HG02973 (cell line): ENCODE measurements around the gene KIF21B.

Source experiments
- ATAC-seq: cut with Tn5 transposase; IDR thresholded peaks from one replicate; pipeline ENCODE4 v1.9.1; 2021; ENCODE audit warnings: moderate library complexity; ENCODE audit not compliant: unreplicated experiment

KIF21B gene

DNA sequence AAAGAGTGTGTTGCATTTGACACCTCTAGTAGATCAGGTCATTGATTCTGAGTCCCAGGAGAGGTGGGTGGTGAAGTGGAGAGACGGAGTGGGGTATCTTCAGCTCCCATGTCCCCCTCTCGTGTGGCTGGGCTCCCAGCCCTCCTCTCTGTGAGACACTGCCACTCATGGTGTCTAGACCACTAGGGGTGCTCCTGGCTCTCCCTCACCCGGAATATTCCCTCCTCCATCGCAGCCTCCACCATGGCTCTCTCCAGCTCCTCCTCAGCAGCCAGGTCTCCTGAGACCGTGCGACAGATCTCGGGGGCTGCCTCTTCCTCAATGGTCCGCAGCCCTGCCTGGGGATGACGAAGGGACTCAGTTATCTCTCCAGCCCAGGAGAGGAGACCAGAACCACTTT, 20.6 kb upstream of the KIF21B start:
- no peak for ATAC-seq

DNA sequence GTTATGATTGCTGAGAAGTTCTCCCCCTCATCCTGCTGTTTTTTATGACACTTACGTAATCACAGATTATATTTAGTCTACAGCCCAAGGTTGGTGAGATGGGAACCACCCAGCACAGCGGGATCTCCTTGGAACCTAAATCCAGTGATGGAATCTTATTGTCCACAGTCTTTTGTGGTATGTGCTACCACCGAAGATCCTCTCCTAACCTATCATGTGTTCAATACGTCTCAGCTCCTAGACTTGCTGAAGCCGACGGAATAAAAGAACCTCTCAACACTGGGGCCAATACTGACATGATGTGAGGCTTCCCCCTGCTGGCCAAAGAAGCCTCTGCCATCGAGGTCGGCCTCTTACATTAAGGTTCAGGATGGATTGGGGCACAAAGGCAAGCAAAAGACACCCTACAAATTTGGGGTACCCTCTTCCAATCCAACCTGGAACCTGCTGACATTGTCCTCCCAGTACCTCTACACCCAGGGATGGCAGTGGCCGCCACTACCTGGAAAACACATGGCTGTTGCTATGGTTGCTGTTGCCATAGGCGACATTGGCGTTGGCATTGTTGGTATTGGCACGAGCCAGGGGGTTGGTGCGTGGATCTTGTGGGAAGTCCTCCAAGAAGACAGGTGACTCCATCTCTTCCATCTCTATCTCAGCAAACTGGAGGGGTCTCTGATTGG, 19.4 kb upstream of the KIF21B start:
- ATAC-seq = no peak

DNA sequence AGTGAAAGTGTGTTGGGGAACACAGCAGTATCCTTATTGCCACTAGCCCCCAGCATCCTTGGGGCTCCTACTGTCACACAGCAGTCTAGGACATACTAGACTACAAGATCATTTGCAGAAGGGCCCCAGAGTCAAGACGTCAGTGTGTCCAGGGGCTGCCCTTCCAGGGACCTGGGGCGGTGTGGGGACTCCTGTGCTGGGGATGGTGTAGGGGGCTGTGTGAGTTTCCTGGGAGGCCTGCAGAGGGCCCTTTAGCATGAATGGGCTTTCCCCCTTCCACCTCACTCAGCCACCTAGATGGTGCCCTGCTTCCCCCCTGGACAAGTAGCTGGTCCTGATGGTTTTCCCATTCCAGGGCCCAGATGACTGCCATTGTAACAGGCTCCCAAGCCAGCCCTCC, 17.5 kb upstream of the KIF21B start:
- ATAC-seq = no peak

DNA sequence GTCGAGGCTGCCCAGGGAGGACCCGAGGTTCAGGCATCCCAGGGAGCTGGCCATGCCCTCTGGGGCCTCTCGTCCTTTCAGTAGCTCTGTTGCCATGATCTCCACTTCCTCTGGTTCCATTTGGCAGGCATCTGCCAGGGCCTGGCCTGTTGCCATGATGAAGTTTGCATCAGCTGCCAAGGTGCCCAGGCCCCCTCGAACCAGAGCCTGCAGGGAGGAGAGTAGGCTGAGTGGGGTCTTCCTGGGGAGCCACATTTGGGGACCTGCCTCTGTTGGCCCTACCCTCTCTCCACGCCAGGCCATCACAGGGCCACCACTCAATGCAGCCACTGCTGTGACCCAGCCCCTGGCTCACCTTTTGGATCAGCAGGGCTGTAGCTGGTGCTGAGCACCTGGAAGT, 16.4 kb upstream of the KIF21B start:
- no peak for ATAC-seq

DNA sequence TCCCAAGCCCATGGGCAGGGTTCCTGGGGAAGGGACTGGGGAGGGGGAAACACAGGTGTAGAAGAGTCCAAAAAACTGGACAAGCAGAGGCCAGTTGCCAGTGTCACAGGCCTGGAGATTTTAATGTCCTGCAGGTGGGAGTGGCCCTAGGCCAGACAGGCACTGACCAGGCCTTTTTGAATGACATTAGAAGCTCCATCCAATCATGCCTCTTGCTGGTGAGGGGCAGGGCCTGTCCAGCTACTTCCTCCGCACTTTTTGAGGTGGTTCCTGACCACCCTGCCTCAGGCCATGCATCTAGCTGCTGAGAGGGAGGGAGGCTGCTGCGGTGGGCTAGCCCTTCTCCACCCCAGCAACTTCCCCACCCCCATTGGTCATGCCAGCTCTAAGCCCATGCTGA, 15.9 kb upstream of the KIF21B start:
- no peak for ATAC-seq

DNA sequence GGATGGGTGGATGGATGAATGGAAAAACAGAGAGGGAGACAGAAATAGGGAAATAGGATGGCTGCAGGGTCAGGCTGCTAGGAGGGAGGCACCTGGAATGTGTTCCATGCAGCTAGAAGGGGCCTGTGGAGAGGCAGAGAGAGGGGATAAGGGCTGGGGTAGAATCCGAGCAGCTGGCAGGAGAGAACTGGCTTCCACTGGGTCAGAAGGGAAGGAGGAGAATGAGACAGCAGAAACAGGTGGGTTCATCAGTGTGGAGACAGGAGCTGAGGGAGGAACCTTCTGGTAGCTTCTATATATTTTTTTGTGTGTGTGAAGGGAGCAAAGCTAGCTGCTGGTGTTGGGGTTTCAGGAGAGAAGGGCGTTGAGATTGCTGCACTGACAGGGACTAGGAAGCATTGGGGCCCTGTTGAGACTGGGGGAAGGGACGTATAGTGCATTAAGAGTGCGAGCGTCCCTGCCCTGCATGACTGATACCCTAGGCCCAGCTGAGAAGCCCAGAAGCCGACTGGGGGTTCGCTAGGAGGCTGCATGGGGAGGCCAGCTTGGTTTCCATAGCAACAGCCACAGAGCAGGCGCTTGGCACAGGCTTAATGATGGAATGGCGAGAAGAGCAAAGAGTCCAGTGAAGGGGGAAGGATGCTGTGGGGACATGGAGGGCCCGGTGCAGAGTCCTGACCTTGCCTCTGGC, 14.8 kb upstream of the KIF21B start:
- ATAC-seq = no peak

DNA sequence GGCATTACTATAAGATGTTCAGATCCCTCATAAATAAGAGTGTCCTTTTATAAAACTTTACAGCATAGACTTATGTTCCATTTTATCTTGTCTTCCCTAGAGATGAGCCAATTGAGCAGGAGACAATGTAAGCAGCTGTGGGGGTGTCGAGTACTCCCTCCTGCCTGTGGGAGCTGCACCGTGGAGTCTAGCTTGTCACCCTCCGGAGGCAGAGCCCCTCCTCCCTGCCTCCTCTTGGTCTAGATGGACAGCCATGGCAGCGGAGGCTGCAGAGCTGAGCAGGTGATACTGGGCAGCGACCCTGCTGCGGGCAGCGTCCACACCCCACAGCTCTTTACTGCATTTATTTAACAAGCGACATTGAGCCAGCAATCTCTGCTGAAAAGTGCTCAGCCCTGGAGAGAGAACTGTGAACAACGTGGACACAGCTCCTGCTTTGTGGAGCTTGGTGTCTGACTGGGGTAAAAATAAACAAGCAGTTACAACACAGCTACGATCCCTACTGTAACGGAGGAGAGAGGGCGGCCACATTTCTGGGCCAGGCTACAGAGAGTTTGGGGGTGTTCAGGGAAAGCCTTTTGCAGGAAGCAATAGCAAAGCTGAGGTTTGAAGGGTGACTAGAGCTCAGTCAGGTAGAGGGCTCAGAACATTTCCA, 12.8 kb upstream of the KIF21B start:
- no peak for ATAC-seq

DNA sequence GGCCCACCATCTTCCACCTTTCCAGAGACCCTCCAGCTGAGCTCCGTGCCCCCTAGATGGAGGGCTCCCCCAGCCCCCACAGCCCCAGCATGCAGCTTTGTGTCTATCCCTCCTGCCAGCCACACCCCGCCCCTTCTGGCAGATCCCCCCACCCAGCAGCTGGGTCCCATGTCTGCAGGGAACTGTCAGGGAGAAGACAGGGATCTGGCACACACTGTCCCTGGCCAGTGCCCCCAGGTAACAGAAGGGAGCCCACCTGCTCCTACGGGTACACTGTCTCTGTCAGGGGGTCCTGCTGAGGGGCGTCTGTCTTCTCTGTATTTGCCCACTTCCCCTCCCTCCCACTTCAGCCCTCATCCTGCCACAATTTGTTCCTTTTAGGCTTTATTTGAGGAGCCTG, 11.2 kb upstream of the KIF21B start:
- ATAC-seq = no peak

DNA sequence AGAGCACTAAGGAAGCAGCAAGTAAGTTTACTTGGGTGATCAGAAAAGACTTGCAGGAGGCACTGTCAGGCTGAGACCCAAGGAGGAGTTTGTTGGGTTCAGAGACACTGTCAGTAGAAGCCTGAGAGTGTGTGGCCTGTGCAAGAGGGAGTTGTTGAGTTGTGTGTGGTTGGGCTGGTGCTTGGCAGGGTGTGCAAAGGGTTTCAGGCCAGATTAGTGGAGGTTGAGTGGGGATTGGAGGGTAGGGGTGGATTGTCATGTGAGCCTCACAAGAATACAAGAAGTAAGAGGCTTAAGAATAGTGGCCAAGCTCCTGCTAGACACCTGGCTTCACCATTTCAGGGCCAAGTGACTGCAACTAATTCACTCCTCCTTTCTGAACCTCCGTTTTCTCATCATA, 8.9 kb upstream of the KIF21B start:
- ATAC-seq = no peak

DNA sequence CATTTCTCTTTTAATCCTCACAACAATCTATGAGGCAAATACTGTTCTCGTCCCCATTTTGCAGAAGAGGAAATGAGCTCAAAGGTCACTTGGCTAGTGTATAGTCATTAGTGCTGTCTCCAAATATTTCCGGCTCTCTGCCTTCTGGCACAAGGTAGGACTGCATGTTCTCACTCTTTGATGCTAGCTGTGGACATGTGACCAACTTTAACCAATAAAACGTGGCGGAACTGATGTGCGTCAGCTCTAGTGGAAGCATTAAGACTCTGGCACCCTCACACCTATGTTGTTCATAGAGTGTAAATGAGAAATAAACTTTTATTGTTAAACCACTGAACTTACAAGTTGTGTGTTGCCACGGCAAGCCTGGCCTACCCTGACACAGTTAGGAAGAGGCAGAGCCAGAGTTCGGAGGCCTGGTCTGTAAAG, 5.0 kb upstream of the KIF21B start:
- no peak for ATAC-seq

DNA sequence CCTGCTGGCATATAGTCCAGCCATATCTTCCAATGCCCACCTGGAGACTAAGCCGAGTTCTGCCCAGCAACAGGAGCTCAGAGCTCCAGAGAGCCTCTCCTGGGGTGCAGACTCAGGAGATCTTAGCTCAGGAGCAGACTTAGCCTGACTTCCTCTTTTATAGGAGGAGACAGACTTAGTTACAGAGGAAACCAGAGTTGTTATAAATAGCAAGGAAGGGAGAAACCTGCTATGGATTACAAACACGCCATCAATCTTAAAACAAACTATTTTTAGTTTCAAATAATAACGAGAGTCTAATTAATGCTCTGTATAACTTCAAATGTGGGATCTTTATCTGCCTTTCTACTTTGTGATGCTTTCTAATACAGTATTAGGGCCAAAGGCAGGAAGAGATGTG, 3.3 kb upstream of the KIF21B start:
- no peak for ATAC-seq

DNA sequence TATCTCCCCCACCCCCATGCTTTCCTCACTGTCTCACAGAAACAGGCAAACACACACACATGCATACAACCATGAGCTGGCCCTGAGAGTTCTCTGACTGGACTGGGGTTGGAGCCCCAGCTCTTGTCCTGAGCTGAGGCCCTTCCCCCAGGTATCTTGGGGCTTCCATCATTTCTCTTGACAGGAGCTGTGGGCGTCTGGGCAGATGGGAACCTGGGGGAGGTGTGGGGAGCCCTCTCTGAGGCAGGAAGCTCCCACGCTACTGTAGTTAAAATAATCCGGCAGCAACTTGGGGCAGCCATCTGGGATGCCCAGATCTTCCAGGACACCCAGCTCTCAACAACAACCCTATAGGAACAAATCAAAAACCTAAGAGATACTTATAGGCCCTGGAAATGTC, 2.7 kb upstream of the KIF21B start:
- ATAC-seq = no peak

DNA sequence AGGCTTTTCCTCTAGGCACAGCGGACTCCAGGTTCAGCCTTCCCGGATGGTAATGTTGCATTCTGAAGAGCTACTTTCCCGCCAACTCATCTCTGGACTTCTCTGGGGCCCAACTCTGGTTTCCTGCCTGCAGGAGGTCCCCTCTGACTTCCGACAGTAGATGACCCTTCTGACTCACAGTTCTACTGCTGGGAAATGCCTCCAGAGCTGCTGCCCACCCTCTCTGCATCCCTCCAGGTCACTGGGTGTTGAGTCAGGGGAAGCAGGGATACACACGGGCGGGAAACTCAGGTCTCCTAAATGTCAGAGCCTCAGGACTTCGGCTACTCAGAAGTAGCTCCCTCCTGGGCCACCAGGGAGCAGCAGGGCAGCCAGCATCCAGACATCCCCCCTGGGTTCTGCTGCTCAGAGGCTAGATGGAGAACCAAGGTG, 2.1 kb upstream of the KIF21B start:
- peak; percentile 24 for ATAC-seq

DNA sequence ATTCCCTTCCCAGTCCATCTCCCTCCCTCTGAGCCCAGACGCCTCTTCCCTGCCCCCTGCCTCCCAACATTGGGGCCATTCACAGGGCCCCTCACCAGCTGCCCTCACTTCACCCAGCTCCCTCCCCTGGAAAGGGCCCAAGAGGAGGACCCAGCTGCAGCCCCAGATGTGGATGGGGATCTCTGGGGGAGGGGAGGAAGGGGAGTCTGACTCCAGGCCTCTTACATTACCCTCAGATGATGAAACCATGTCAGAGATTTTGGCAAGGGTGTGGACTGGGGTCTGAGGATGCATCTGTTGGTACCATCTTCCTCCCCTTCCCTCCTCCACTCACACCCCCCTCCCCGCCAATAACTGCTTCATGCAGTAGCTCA, 1.1 kb upstream of the KIF21B start:
- no peak for ATAC-seq

DNA sequence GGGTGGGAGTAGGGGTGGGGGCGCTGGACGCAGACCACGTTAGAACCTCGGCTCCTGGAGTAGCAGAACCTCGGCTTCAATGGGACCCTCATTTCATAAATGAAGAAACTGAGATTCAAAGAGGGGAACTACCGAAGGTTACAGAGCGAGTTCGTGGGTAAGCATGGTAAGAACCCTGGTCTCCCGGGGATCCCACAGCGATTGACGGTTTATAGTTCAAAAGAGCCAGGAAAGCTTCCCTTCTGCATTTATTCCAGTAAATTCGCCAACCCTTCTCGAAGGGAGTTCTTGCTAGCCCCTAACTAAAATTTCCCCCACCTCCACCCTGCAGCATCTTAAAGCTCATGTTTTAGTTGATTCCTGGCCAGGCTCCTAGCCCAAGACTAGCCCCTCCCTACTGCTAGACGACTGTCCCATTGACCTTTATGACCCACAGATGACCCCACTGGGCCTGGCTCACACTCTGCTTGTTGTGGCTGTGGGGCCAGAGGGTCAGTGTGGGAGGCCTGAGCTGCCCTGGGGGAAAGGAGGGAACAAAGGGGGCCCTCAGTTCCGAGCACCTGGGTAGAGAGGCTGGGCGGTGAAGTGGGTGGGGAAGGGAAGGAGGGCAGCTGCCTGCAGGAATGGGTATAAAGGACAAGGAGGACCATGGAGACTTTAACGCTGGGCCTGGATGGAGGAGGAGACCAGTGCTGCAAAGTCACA, 558 bp upstream of the KIF21B start:
- no peak for ATAC-seq

DNA sequence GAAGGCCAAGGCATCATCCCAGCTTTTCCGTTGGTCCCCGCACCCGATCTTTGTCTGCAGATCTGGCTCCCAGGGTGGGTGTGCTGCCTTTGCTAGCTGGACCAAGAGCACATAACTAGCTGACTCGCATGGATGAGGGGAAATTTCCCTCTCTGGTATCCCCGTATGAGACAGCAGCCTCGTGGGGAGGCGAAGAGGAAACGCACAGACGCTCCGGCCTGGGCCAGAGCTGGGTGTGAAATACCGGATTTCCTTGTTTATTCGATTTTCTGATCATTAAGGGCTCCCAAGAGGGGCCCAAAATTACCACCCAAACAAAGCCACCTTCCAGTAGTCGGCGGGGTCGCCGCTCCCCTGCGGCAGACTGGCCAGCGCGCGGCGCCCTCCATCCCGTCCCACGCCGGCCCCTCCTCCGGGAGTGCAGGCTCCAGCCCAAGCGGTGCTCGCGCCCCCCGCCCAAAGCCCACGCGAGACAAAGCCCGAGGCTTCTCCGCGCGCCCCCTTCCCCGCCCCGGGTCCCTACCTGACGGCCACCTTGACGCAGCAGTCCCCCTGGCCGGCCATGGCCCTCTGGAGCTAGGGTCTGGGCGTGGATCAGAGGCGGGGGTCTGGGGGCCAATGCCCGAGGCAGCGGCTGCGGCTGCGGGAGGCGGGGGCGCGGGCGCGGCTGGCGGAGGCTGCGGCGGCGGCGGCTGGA, 546 bp downstream of the KIF21B start:
- ATAC-seq = no peak

DNA sequence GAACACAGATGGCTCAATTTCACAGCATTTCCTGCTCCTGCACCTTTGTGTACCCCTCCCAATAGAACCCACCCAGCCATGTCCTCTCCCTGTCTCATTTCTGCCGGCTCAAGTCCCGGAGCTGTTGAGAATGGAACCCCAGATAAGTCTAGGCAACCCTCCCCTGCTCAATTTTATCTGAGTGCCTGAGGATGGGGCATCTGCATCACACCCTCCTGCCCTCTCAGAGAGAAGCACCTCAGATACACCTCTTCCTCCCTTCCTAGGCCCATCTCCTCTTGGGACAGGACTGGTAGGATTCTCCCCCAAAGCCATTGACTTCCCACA, 1.1 kb downstream of the KIF21B start:
- ATAC-seq = no peak

DNA sequence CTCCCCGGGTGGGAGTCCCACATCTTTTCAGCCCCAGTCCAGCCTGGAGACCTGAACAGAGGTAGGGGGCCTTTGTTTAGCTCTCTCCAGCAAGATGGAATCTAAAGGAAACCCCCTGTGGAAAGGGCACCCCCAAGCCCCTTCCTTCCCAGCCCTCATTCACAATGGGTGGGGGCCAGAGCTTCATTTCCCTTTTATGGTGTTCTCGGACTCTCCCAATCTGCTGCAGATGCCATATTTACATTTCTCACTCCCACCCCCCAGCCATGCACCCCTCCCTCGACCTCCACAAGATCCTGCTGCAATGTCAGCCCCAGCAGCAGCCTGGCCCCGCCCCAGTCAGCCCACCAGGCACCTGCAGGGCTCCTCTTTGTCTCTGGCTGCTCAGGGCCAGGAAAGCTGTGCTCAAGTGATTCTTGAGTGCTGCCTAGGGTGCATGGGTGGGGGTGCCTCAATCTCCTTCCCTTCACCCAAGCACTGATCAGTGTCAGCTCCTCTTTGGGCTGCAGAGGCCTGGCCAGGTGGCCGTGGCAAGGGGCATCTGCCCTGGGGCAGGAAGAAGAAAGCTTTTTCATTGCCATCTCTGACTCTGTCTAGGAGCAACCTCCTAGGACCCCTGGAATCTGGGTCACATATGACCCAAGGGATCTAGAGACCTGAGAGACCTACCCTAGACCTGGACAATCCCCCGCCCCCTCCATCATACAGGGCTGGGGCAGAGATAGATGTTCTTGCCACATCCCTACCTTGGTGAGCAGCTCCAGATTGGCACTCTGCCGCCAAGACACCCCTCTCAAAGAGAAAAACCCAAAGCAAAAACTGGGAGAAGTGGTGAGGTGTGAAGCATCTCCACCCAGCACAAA, 1.7 kb downstream of the KIF21B start:
- no peak for ATAC-seq

DNA sequence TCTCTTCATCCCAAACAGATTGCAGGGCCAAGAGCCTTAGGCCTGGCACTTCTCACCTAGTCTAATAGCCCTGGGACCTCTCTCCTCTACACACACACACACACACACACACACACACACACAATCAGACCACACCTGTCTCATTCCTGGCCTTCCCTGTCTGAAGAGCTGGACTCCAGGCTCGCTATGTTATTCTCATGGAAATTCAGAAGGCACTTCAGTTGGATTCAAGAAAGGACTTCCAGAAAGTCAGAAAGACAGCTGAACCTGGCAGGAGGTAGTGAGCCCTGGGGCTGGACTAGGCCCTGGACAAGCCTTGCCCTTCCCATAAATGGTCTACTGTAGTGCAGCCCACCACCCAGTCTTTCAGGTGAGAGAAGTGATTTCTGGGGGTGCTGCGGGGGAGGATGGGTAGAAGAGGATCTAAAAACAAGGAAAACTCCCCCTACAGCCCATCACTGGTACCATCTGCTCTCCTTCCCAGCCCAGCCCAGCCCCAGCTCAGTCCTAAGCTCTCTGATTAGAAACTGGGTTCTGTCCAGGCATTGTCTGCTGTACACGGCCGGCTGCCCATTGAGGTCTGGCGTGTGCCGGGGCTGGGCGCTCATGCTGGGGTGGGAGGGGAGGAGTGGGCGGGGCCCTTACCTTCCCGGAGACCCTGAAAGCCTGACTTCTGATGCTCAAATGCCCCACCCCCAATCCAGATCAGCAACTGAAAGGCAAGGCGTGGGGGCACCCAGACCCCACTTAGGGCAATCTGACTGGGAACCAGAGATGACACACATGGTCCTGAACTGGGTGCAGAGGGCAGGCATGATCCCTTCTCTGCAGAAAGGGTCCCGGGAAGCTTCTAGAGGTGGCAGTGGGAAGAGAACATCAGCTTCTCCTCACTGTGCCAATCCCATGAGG, 2.5 kb downstream of the KIF21B start:
- no peak for ATAC-seq
